ENCODE measurements around the gene CSNK2A2.

- no peak for TF ChIP-seq HCFC1 (IDR thresholded peaks at IDR 0.05; ENCODE audit: low read depth, low read length)
- TF ChIP-seq MGA (IDR thresholded peaks at IDR 0.05) = no peak
- no peak for TF ChIP-seq MAFK (IDR thresholded peaks at IDR 0.05; ENCODE audit: low read length)
- TF ChIP-seq SMARCA4 (IDR thresholded peaks at IDR 0.05) = no peak
- no peak for TF ChIP-seq POLR2AphosphoS5 (IDR thresholded peaks at IDR 0.05; ENCODE audit: control insufficient read depth, insufficient read depth, low read depth, low read length)
- TF ChIP-seq E2F8 (IDR thresholded peaks at IDR 0.05; ENCODE audit: low read depth, partially characterized antibody) = no peak
- no peak for TF ChIP-seq CHD1 (IDR thresholded peaks at IDR 0.05; ENCODE audit: low read length)
- no peak for TF ChIP-seq RAD21 (CRISPR knock-in tag; conservative IDR thresholded peaks at IDR 0.05 in 1 of 2, IDR thresholded peaks at IDR 0.05 in 1 of 2)
- no peak for TF ChIP-seq TCF7L2 (IDR thresholded peaks at IDR 0.05; ENCODE audit: low read depth, low read length)
- no peak for TF ChIP-seq POLR2A (conservative IDR thresholded peaks at IDR 0.05)
- no peak for TF ChIP-seq CTCF (IDR thresholded peaks at IDR 0.05 in 2 of 3, conservative IDR thresholded peaks at IDR 0.05 in 1 of 3; ENCODE audit: insufficient read depth in 2 of 3, low read depth in 1 of 3, low read length in 3 of 3)
- TF ChIP-seq CEBPB (tag; IDR thresholded peaks at IDR 0.05) = no peak
- no peak for TF ChIP-seq ZBTB8A (IDR thresholded peaks at IDR 0.05; ENCODE audit: partially characterized antibody)
Measured at GRCh38 chr16:58111302-58111627, 86.6 kb downstream of the CSNK2A2 start.

Data from K562 (cell line).